HEK293T (cell line): ENCODE results near the gene CAMK2A.

Source experiments
- BHLHE40 ChIP-seq: fragments of 450-650 bp; IDR thresholded peaks from 2 replicates; pipeline ENCODE4 v1.6.1; 2016; ENCODE audit warnings: mild to moderate bottlenecking, moderate library complexity, borderline replicate concordance
- ELF4 ChIP-seq: fragments of 450-650 bp; IDR thresholded peaks from 2 replicates; pipeline ENCODE4 v1.6.1; 2017; ENCODE audit warnings: antibody characterized with exemption
- FOXA1 ChIP-seq: fragments of 450-650 bp; IDR thresholded peaks from 2 replicates; pipeline ENCODE4 v1.6.1; 2016; ENCODE audit warnings: mild to moderate bottlenecking
- FOXK2 ChIP-seq: fragments of 450-650 bp; IDR thresholded peaks from 2 replicates; pipeline ENCODE4 v1.6.1; 2016; ENCODE audit warnings: mild to moderate bottlenecking
- FOXM1 ChIP-seq: fragments of 450-650 bp; IDR thresholded peaks from 2 replicates; pipeline ENCODE4 v1.6.1; 2017; ENCODE audit warnings: mild to moderate bottlenecking, borderline replicate concordance
- HDGF ChIP-seq: fragments of 450-650 bp; IDR thresholded peaks from 2 replicates; pipeline ENCODE4 v1.6.1; 2017; ENCODE audit warnings: antibody characterized with exemption, borderline replicate concordance
- LEF1 ChIP-seq: fragments of 450-650 bp; IDR thresholded peaks from 2 replicates; pipeline ENCODE4 v1.6.1; 2017; ENCODE audit warnings: mild to moderate bottlenecking, borderline replicate concordance
- NFRKB ChIP-seq: fragments of 450-650 bp; IDR thresholded peaks from 2 replicates; pipeline ENCODE4 v1.6.1; 2016; ENCODE audit warnings: mild to moderate bottlenecking, moderate library complexity
- SP1 ChIP-seq: fragments of 450-650 bp; IDR thresholded peaks from 2 replicates; pipeline ENCODE4 v1.6.1; 2017
- SUZ12 ChIP-seq: fragments of 450-650 bp; IDR thresholded peaks from 2 replicates; pipeline ENCODE4 v1.6.1; 2016; ENCODE audit warnings: mild to moderate bottlenecking
- TARDBP ChIP-seq: fragments of 450-650 bp; IDR thresholded peaks from 2 replicates; pipeline ENCODE4 v1.6.1; 2016

GRCh38 chr5:150322202-150322601 lies 32.6 kb upstream of the CAMK2A start:
- TF ChIP-seq BHLHE40: no peak
- no peak for TF ChIP-seq NFRKB
- TF ChIP-seq TARDBP: no peak
- TF ChIP-seq HDGF: no peak
- TF ChIP-seq ELF4: no peak
- no peak for TF ChIP-seq FOXK2
- no peak for TF ChIP-seq FOXM1
- TF ChIP-seq SP1: no peak
- TF ChIP-seq FOXA1: no peak
- TF ChIP-seq SUZ12: no peak
- no peak for TF ChIP-seq LEF1
